HG02642 (cell line): ENCODE measurements around the gene EPHA3.

Source experiments
- ATAC-seq: cut with Tn5 transposase; IDR thresholded peaks from one replicate; pipeline ENCODE4 v1.9.1; 2021; ENCODE audit warnings: mild to moderate bottlenecking; ENCODE audit not compliant: unreplicated experiment, poor library complexity

The EPHA3 gene

GRCh38 chr3:89278302-89279025, 171.0 kb downstream of the EPHA3 start:
- ATAC-seq = no peak

- ATAC-seq = no peak
Measured at GRCh38 chr3:89280301-89280700, 172.9 kb downstream of the EPHA3 start.

GRCh38 chr3:89280822-89281365, 173.5 kb downstream of the EPHA3 start:
- no peak for ATAC-seq

GRCh38 chr3:89287902-89288508, 180.6 kb downstream of the EPHA3 start:
- no peak for ATAC-seq

GRCh38 chr3:89289574-89290190, 182.3 kb downstream of the EPHA3 start:
- no peak for ATAC-seq

GRCh38 chr3:89297199-89297598, 189.8 kb downstream of the EPHA3 start:
- ATAC-seq = no peak

- ATAC-seq = no peak
Measured at GRCh38 chr3:89300526-89300925, 193.1 kb downstream of the EPHA3 start.

GRCh38 chr3:89300981-89301380, 193.6 kb downstream of the EPHA3 start:
- ATAC-seq = no peak

- ATAC-seq = no peak
Measured at GRCh38 chr3:89303701-89304100, 196.3 kb downstream of the EPHA3 start.

GRCh38 chr3:89306540-89306939, 199.1 kb downstream of the EPHA3 start:
- no peak for ATAC-seq

- ATAC-seq = no peak
Measured at GRCh38 chr3:89311581-89311980, 204.2 kb downstream of the EPHA3 start.

- ATAC-seq = no peak
Measured at GRCh38 chr3:89312141-89312540, 204.7 kb downstream of the EPHA3 start.

- no peak for ATAC-seq
Measured at GRCh38 chr3:89314454-89315098, 207.2 kb downstream of the EPHA3 start.

GRCh38 chr3:89315750-89316470, 208.5 kb downstream of the EPHA3 start:
- no peak for ATAC-seq

GRCh38 chr3:89320186-89320585, 212.8 kb downstream of the EPHA3 start:
- ATAC-seq = no peak

GRCh38 chr3:89326997-89327396, 219.6 kb downstream of the EPHA3 start:
- no peak for ATAC-seq

- ATAC-seq = no peak
Measured at GRCh38 chr3:89332386-89332785, 225.0 kb downstream of the EPHA3 start.

- no peak for ATAC-seq
Measured at GRCh38 chr3:89332793-89333192, 225.4 kb downstream of the EPHA3 start.

- ATAC-seq = no peak
Measured at GRCh38 chr3:89335693-89336092, 228.3 kb downstream of the EPHA3 start.

- no peak for ATAC-seq
Measured at GRCh38 chr3:89340408-89340807, 233.0 kb downstream of the EPHA3 start.
